Fibroblast of the aortic adventitia (primary cell): ENCODE data around the gene ASNS. TPM values are rescaled to one million over a fixed set of nuclear protein-coding genes. Genes with fewer than 3 reads are reported as not detected.

Source experiments
- DNase-seq: peaks from one replicate; pipeline ENCODE4 v3.0.0-alpha.2; 2010; ENCODE audit warnings: low read depth
- H3K4me3 ChIP-seq: 2 replicates; pipeline ENCODE4 v1.5.1; 2011; ENCODE audit warnings: low read depth, mild to moderate bottlenecking, control low read depth, low read length, moderate library complexity
- small RNA-seq: library from RNA; depleted of rRNA; stranded (forward); fragments of <200 nt; gene quantifications from one replicate; pipeline ENCODE3, GENCODE V24; 2012
- total RNA-seq: library from RNA; depleted of rRNA; stranded (reverse); fragments of >200 nt; gene quantifications from 2 replicates; pipeline ENCODE4 v1.2.3, GENCODE V29; 2012; ENCODE audit warnings: low replicate concordance
- TF ChIP-seq, protein P1 (sequence below): IDR thresholded peaks from 2 replicates; pipeline ENCODE4 v1.5.1; 2011; ENCODE audit warnings: mild to moderate bottlenecking, low read length, control low read depth, inconsistent platforms; ENCODE audit not compliant: insufficient read depth

Gene ASNS
- total RNA-seq, 1 donor = 154 TPM

DNA sequence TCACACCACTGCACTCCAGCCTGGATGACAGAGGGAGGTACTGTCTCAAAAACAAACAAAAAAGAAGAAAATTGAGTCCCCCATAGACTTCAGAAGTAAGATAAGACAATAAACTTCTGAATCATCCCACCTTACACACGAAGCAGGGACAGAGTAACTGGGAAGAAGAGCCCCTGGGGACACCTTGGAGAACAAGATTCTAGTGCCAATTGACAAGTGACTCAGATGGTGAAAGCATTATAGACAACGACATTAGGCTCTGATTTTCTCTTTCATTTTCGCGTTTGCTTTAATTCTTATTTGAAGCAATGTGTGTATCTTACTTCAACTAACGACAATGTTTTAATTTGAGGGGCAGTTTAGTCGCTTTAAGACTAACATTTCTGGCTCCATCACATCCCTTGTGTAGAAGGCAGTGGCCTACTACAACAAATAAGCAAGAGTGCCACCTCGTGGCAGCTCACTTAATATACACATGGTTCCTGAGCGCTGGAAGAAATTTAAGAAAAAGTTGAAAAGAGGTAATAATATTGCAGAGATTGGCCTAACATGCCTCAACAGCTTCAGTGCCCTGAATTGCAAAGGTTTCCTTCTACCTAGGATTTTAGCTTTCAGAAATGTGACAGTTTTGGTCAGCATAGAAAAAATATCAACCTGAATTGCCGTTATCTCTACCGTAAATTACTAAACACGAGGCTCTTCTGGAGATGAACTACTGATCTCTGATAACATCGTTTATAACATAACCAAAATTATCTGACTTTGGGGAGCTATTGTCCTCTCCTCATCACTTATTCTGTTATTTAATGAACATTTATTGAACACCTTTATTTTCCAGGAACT is 36.7 kb downstream of the ASNS start:
- DNase-seq = peak; percentile 79
- H3K4me3 ChIP-seq = no peak overlapping the region
- TF ChIP-seq, protein P1, sequence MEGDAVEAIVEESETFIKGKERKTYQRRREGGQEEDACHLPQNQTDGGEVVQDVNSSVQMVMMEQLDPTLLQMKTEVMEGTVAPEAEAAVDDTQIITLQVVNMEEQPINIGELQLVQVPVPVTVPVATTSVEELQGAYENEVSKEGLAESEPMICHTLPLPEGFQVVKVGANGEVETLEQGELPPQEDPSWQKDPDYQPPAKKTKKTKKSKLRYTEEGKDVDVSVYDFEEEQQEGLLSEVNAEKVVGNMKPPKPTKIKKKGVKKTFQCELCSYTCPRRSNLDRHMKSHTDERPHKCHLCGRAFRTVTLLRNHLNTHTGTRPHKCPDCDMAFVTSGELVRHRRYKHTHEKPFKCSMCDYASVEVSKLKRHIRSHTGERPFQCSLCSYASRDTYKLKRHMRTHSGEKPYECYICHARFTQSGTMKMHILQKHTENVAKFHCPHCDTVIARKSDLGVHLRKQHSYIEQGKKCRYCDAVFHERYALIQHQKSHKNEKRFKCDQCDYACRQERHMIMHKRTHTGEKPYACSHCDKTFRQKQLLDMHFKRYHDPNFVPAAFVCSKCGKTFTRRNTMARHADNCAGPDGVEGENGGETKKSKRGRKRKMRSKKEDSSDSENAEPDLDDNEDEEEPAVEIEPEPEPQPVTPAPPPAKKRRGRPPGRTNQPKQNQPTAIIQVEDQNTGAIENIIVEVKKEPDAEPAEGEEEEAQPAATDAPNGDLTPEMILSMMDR = peak; percentile 62

DNA sequence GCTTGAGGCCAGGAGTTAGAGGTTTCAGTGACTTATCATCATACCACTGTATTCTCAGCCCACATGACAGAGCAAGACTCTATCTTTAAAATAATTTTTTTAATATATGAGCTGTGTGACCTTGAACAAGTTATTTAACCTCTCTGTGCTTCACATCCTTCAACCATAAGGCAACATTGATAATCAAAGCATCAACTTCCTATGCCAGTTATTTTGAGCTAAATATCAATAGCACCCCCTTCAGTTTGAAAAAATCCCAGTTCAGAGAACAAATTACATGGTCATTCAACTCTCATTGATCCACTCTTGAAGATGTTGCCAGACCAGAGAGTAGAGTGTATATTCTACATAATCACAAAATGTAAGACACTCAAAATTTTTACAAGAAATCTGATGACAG is 53.0 kb downstream of the ASNS start:
- TF ChIP-seq, protein P1 = no peak
- H3K4me3 ChIP-seq = no peak overlapping the region
- no peak for DNase-seq

DNA sequence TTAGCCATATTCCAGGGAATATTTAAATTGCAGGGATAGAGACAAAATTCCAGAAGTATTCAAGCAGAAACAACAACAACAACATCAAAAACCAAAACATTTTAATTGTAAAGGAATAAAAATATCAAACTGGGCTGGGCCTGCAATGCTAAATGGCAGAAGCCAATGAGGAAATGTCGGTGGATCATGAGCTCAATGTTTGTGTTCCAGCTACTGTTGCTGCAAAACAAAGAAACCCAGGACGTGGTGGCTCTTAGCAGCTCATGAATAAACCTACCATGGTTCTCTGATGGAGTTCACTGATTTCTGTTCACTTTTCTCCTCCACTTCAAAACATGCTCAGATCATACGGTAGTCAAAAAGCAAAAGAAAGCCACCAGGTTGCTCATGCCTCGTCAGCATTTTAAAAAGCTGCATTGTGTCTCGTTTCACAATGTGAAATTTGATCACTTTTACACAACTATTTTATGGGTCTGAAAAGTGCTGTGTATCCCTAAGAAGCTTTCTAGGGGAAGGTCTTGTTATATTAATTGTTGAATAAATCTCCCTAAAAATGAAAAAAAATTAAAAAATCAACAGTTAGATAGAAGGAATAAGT is 54.0 kb downstream of the ASNS start:
- no peak for DNase-seq
- TF ChIP-seq, protein P1 = no peak

More for the DNA sequence above, 54.0 kb downstream of the ASNS start:
- H3K4me3 ChIP-seq = no peak overlapping the region

Small RNA genes within 50 kb of the gene (small RNA-seq; reads per million reads assigned to genes)
- gene AC005326.1 = 0.19 reads per million
- gene AC079781.2 = not detected
- not detected for gene SNRPCP9

Other genes with a start within 250 kb of the ASNS start
- gene TAC1, start 140.3 kb downstream of the ASNS start, total RNA-seq = not detected in 2 replicates
- gene OCM2, start 117.8 kb upstream of the ASNS start, total RNA-seq = not detected in 2 replicates
- gene LMTK2, start 234.5 kb upstream of the ASNS start, total RNA-seq = 9.8 and 10.8 TPM in 2 replicates